NAMALWA (cell line): ENCODE results near the gene EIPR1.

Source experiments
- DNase-seq: peaks from one replicate; pipeline ENCODE4 v3.0.0-alpha.2; 2015; ENCODE audit warnings: low spot score

The EIPR1 gene

DNA sequence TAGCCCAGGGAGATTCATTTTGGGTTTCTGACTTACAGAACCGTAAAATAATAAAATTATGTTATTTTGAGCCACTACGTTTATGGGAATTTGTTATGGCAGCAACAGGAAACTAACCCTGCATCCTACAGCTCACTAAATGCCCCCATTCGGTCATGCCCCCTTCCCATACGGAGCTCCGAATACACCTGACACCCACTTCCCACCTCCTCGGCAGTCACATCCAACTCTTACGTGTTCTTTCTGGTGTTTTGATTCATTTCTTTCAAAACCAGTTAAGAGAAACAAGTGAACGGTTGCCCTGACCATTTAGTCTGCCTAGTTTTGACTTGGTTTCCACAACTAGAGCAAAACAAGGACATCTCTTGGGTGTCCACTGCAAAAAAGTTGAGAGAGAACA lies 19.7 kb downstream of the EIPR1 start:
- DNase-seq: no peak

GRCh38 chr2:3357446-3357845 lies 20.2 kb downstream of the EIPR1 start:
- peak; percentile 41 for DNase-seq

- no peak for DNase-seq
Measured at GRCh38 chr2:3356799-3357198, 20.8 kb downstream of the EIPR1 start.

- no peak for DNase-seq
Measured at GRCh38 chr2:3355951-3356569, 21.6 kb downstream of the EIPR1 start.

GRCh38 chr2:3354986-3355385 lies 22.6 kb downstream of the EIPR1 start:
- DNase-seq: no peak

- no peak for DNase-seq
Measured at GRCh38 chr2:3349211-3349693, 28.4 kb downstream of the EIPR1 start.

GRCh38 chr2:3348767-3349166 lies 28.9 kb downstream of the EIPR1 start:
- no peak for DNase-seq

GRCh38 chr2:3345621-3346020 lies 32.0 kb downstream of the EIPR1 start:
- DNase-seq: no peak

DNA sequence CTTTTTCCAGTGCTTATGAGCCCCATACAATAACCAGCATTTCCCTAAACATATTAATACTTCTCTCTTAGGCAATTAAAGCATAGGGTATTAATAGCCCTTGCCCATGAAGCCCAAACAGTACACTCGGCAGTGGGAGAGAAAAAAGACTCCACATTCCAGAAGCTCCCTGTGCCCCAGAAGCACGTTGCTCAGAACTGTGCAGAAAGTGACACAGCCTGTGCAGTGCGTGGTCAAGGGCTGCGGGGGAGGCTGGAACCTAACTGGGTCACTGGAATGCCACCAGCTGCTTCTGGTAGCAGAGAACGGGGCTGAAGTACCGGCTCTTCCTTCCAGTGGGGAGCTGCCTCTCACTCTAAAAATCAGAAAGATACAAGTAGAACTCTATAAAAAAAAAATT lies 32.7 kb downstream of the EIPR1 start:
- DNase-seq: no peak

DNA sequence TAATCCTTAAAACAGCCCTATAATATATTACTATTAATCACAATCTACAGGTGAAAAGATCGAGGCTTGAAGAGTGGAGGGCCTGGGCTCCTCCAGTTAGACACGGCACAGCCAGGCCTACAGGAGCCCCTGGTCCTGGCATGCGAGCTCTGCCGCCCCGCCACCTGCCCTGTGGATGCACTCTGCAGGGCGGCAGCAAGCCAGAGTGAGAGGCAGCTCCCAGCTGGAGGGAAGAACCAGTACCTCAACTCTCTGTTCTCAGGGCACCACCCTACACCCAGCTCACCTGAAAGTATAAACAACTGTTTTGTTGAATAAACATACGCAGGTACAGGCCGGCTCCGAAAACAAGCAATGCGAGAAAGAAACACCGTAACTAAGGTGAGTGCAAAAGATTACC lies 34.6 kb downstream of the EIPR1 start:
- DNase-seq: no peak

GRCh38 chr2:3342324-3342723 lies 35.3 kb downstream of the EIPR1 start:
- DNase-seq: no peak

- no peak for DNase-seq
Measured at GRCh38 chr2:3341336-3341735, 36.3 kb downstream of the EIPR1 start.

DNA sequence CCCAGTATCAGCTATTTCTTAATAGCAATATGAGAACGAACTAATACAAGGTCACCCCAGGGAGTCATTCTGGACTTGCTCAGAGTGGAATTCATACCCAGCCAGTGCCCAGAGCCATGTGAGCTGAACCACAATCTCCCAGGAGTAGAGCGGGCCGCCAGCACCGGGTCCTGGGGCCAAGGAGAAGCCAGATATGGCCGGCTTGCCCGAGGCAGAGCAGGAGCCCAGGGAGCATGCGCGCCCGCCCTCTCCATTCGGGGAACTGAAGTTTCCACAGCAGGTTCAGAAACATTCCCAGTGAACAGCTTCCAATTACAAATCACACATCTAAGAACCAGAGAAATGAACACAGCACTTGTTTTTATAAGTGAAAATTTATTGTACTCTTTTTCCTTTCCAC lies 37.5 kb downstream of the EIPR1 start:
- no peak for DNase-seq

GRCh38 chr2:3338340-3338739 lies 39.3 kb downstream of the EIPR1 start:
- no peak for DNase-seq

GRCh38 chr2:3336844-3337243 lies 40.8 kb downstream of the EIPR1 start:
- DNase-seq: no peak

DNA sequence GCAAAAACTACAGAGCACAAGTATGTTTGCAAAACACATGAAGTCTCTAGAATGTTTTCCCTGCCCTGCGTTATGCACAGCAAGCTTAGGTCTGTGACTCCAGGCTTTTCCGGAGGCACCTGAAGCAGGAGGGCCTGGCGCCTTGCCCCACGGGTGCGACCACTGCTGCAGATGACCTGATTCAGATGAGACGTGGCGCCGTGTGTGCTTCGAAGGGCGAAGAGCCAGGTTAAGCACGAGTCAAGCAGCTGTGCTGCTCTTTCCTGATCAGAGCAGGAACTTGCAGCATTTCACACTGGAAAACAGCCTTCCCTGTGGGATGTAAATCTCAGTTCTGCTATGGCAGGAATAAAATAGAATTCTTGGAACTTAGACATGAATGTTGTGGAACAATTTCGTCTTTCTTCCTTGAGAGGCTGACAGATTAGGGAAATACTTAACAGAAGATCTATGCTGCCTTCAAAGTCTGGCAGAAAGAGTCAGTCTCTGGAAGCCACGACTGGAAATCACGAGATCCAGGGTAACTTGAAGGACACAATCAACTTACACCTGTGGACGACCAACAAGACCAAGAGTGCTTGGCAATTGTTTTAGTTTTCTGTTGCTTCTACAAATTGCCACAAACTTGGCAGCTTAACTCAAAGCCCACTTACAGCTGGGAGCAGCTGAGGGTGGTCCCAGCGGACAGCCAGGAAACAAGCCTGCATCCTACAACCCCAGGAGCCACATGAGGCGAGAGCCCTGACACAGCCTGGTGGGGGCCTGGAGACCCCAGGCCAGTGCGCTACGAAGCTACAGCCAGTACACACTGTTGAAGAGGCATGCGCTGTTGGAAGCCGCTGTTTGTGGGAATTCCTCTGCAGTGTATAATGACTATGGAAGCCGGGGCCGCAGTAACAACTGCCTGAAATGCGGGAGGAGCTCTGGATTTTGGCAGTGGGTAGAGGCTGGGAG lies 42.9 kb downstream of the EIPR1 start:
- no peak for DNase-seq

DNA sequence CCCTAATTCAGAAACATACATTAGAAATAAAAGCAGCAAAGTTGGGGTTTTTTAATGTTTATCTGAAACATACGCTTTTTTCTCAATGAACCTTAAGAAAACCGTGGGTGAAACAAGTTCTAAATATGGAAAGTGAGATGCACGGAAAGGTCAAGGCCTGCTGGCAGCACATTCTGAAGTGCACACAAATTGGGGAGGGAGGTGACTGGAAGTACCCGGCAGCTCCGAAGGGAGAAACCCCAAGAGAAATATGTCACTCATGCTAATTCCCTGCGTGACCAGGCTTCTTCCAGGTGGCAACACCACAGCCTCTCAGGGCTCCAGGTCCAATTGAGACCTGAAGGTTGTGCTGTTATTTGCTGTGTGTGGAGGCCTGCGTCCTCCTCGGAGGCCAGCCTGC lies 45.5 kb downstream of the EIPR1 start:
- no peak for DNase-seq

DNA sequence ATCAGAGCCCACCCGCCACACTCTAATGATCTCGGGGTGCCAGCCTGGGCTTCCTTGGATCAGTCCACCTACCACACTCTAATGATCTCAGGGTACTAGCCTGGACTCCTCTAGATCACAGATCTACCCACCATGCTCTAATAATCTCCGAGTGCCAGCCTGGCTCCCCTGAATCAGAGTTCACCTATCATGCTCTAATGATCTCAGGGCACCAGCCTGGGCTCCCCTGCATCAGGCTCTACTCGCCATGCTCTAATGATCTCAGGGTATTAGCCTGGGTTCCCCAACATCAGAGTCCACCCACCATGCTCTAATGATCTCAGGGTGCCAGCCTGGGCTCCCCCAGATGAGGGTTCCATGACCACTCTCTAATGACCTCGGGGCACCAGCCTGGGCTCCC lies 48.1 kb downstream of the EIPR1 start:
- DNase-seq: no peak

- no peak for DNase-seq
Measured at GRCh38 chr2:3326871-3327270, 50.7 kb downstream of the EIPR1 start.

- DNase-seq: no peak
Measured at GRCh38 chr2:3326182-3326537, 51.5 kb downstream of the EIPR1 start.

DNA sequence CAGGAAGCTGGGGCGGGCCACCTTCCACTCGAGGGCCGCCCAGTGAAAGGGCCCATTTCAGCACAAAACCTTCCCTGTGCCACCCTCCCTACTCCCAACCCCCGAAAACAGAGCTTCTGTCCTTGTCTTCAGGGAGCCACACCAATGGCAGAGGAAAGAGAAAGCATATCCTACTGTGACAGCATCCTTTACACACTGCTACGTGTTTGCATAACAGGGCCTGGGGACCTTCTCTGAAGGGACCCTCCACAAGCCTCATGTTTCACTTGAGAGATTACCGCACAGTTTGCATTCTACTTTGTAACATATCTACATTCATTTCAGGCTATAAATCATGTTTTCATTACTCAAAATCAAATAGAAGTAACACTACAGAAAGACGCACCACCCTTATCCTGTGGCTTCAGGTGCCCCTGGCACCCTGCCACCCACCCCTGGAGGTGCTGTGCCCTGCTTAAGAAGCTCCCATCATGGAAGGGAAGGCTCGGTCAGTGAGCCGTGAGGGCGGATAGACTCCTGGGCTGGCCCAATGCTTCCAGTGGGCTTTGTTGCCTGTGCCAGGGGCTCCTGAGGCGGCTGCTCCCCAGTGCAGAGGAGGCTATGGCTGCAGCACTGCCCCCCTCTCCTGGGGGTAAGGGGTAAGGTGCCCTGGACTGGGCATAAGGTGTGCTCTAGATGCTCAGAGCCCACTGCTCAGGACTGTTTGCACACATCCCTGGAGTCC lies 52.0 kb downstream of the EIPR1 start:
- no peak for DNase-seq

DNA sequence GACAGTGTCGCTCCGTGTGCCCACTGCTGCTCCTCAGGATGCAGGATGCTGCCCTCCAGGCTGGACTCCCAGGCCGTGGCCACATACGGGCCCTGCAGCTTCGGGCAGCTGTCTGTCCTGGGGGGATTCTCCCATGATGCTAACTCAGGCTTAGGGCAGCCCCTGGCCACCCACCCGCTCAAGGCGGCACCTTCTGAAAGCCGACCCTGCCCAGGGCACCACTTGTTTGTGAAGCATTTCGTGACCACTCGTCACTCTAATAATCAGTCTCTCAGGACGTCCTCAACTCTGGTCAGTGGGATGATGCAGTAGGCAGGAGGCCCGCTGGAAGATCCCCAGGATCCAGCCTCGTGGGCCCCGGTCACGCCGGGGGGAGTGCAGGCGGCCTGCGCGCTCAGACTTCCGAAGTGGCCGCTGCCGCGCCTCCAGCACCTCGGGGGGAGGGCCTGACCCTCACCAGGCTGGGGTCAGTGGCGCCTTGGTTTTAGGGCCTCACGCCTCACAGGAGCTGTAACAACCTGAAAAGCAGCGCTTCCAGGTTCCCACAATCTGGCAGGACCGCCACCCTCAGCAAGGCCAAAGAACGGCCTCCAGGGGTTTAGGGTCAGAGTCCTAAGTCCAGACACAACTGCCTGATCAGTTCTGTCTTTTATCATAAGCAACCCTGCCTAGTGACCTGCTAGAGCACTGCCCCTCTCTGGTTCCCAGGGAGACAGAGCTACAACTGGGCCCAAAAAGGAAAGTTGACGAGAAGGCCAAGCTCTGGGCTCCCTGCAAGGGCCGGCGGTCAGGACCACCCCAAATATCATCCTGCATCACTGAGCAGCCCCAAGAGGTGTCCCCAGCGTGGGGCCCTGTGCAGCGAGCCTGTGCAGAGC lies 53.0 kb downstream of the EIPR1 start:
- no peak for DNase-seq
